GM12878 (cell line): Measurements from ENCODE around the gene AMOTL1. TPM values are rescaled to one million over a fixed set of nuclear protein-coding genes. Genes with fewer than 3 reads are reported as not detected.

Experiments
- ATAC-seq: fragments of 200-7000 bp; cut with Tn5 transposase; 3 replicates; pipeline ENCODE4 v1.9.1; 2020; ENCODE audit warnings: mild to moderate bottlenecking, moderate library complexity
- BruUV-seq: library from RNA; stranded (reverse); fragments of 400-500 nt; replicated peaks from 2 replicates; lab custom pipeline; 2021; lab: Mats Ljungman, UMichigan
- CTCF ChIA-PET: fragments of 300-600 bp; sonication (Branson Sonifier 250); formaldehyde crosslinking; extraction: SDS; loops from one replicate; lab custom pipeline; 2021; ENCODE audit warnings: inconsistent platforms; lab: Yijun Ruan, JAX
- POLR2A ChIA-PET: fragments of 350-600 bp; formaldehyde crosslinking; extraction: SDS; loops from one replicate; lab custom pipeline; 2021; ENCODE audit warnings: inconsistent platforms; lab: Charles Lee
- RAD21 ChIA-PET: fragments of 300-600 bp; sonication (Branson Sonifier 250); formaldehyde crosslinking; loops from one replicate; lab custom pipeline; 2023; ENCODE audit warnings: antibody characterized with exemption; ENCODE audit not compliant: unreplicated experiment; lab: Charles Lee
- SMC1A ChIA-PET: fragments of 300-600 bp; sonication (Branson Sonifier 250); formaldehyde crosslinking; loops from one replicate; lab custom pipeline; 2023; ENCODE audit not compliant: unreplicated experiment, uncharacterized antibody; lab: Charles Lee
- DNase-seq: peaks from one replicate; pipeline ENCODE4 v3.0.0-alpha.2; 2011; ENCODE audit warnings: low read depth, low spot score
- FAIRE-seq: peaks from 3 replicates; lab custom pipeline; 2011; peaks lifted over from hg19 to GRCh38; lab: Jason Lieb, UNC
- H2AFZ ChIP-seq: 2 replicates; pipeline ENCODE4 v1.6.0; 2011; ENCODE audit warnings: low read depth, low read length, control low read depth; ENCODE audit not compliant: control insufficient read depth
- H3K27ac ChIP-seq: 2 replicates; pipeline ENCODE4 v1.5.1; 2011; ENCODE audit warnings: control low read depth; ENCODE audit not compliant: control insufficient read depth, insufficient read depth
- H3K27me3 ChIP-seq, 2 experiments: replicated peaks in 1 of 2; 2 replicates each; pipeline versions ENCODE4 v1.6.0 to v1.6.1; 2011; ENCODE audit warnings: low read length in 1 of 2; ENCODE audit not compliant: control insufficient read depth in 2 of 2, insufficient read depth in 2 of 2
- H3K36me3 ChIP-seq, 2 experiments: 2 replicates each; pipeline ENCODE4 v1.5.1; 2011; ENCODE audit warnings: low read length in 1 of 2; ENCODE audit not compliant: control insufficient read depth in 2 of 2, insufficient read depth in 2 of 2
- H3K4me1 ChIP-seq: 2 replicates; pipeline ENCODE4 v1.6.1; 2011; ENCODE audit warnings: mild to moderate bottlenecking, low read length, moderate library complexity, mixed read lengths; ENCODE audit not compliant: control insufficient read depth, insufficient read depth
- H3K4me2 ChIP-seq: 2 replicates; pipeline ENCODE4 v1.6.0; 2011; ENCODE audit warnings: control low read depth; ENCODE audit not compliant: control insufficient read depth, insufficient read depth
- H3K4me3 ChIP-seq: fragments of 200-600 bp; sonication (generic); 2 replicates; pipeline ENCODE4 v1.5.1; 2016
- H3K79me2 ChIP-seq: 2 replicates; pipeline ENCODE4 v1.6.0; 2011; ENCODE audit warnings: low read length; ENCODE audit not compliant: control insufficient read depth, insufficient read depth
- H3K9ac ChIP-seq: 2 replicates; pipeline ENCODE4 v1.8.0; 2011; ENCODE audit warnings: low read length, control low read depth, mixed read lengths; ENCODE audit not compliant: control insufficient read depth, insufficient read depth
- H3K9me3 ChIP-seq: replicated peaks from 3 replicates; pipeline ENCODE4 v1.5.1; 2011; ENCODE audit warnings: mild to moderate bottlenecking, low read length; ENCODE audit not compliant: control insufficient read depth, insufficient read depth
- H4K20me1 ChIP-seq: 2 replicates; pipeline ENCODE4 v1.6.0; 2011; ENCODE audit not compliant: control insufficient read depth, insufficient read depth
- CBX5 ChIP-seq: sonication (generic); IDR thresholded peaks from 2 replicates; pipeline ENCODE4 v1.6.1; 2016; ENCODE audit warnings: low read depth, moderate library complexity, mild to moderate bottlenecking, inconsistent platforms
- EZH2 ChIP-seq: IDR thresholded peaks from 2 replicates; pipeline ENCODE4 v1.6.1; 2012; ENCODE audit warnings: low read depth, mild to moderate bottlenecking, control low read depth, inconsistent platforms, low read length, borderline replicate concordance; ENCODE audit not compliant: control insufficient read depth
- HCFC1 ChIP-seq: fragments of 150-350 bp; IDR thresholded peaks from 2 replicates; pipeline ENCODE4 v1.6.1; 2014; ENCODE audit warnings: low read length
- HDGF ChIP-seq: fragments of 450-650 bp; IDR thresholded peaks from 2 replicates; pipeline ENCODE4 v1.6.1; 2016; ENCODE audit warnings: antibody characterized with exemption
- MEF2B ChIP-seq: fragments of 450-650 bp; IDR thresholded peaks from 2 replicates; pipeline ENCODE4 v1.6.1; 2018; ENCODE audit warnings: mild to moderate bottlenecking, moderate library complexity; ENCODE audit not compliant: partially characterized antibody, poor library complexity, severe bottlenecking
- MYB ChIP-seq: fragments of 150-350 bp; IDR thresholded peaks from 2 replicates; pipeline ENCODE4 v1.6.1; 2014; ENCODE audit warnings: mild to moderate bottlenecking, low read depth, low read length, borderline replicate concordance
- NBN ChIP-seq: fragments of 450-650 bp; IDR thresholded peaks from 2 replicates; pipeline ENCODE4 v1.6.1; 2016
- NR2C2 ChIP-seq: IDR thresholded peaks from 2 replicates; pipeline ENCODE4 v1.6.1; 2011; ENCODE audit warnings: borderline replicate concordance, low read depth; ENCODE audit not compliant: control insufficient read depth, insufficient read length
- SMC3 ChIP-seq: IDR thresholded peaks from 2 replicates; pipeline ENCODE4 v1.6.1; 2011; ENCODE audit warnings: low read length, improper control_type of control experiment, borderline replicate concordance
- WGBS: methylation state at CpG from one replicate; pipeline ENCODE4 v1.1.6; 2016; ENCODE audit warnings: low lambda C conversion rate; ENCODE audit not compliant: insufficient replicate concordance, insufficient coverage; ENCODE audit errors: missing lambda C conversion rate; 5-methylcytosine and 5-hydroxymethylcytosine counted together
- in situ Hi-C: fragments of 300-500 bp; cut with MboI; formaldehyde crosslinking; loops from 9 replicates; pipeline ENCODE4 v1.14.3; 2018; ENCODE audit warnings: mixed read lengths
- intact Hi-C: fragments of 100-400 bp; cut with micrococcal nuclease; formaldehyde crosslinking; loops from one replicate; pipeline ENCODE4 v1.14.2; 2022; ENCODE audit not compliant: unreplicated experiment
- polyA plus RNA-seq, 11 experiments: library from polyadenylated mRNA; depleted of rRNA in 4 of 11; unstranded in 6 of 11; stranded (reverse) in 5 of 11; fragments of >200 nt; fragmentation: Nextera tagmentation in 4 of 11; fragmentation: Illumina TruSeq in 1 of 11; extraction: Ambion mirVana in 4 of 11; extraction: Trizol in 1 of 11; gene quantifications; 1 replicate in 1 of 11; 2 replicates in 10 of 11; pipeline versions ENCODE4 v1.2.1 to v1.2.3, GENCODE V29; 2011 to 2016; ENCODE audit warnings: inconsistent platforms in 2 of 11, missing spikeins in 2 of 11, low read depth in 1 of 11
- total RNA-seq, 4 experiments: library from RNA; depleted of rRNA in 3 of 4; stranded (reverse); fragments of >200 nt in 3 of 4; fragmentation: Illumina TruSeq in 1 of 4; extraction: Trizol in 1 of 4; gene quantifications; 2 replicates each; pipeline versions ENCODE4 v1.2.1 to v1.2.3, GENCODE V29; 2013 to 2021
- TF ChIP-seq, protein P1 (sequence below): fragments of 450-650 bp; IDR thresholded peaks from 2 replicates; pipeline ENCODE4 v1.6.1; 2017; ENCODE audit warnings: mild to moderate bottlenecking

The AMOTL1 gene
- total and polyA plus RNA-seq, 10 of the 15 experiments (the other 5 are each of a cell fraction or from before 2014, with no cell fraction given) = under 0.01 to 0.41 (median 0.01) TPM; not detected in 7

DNA sequence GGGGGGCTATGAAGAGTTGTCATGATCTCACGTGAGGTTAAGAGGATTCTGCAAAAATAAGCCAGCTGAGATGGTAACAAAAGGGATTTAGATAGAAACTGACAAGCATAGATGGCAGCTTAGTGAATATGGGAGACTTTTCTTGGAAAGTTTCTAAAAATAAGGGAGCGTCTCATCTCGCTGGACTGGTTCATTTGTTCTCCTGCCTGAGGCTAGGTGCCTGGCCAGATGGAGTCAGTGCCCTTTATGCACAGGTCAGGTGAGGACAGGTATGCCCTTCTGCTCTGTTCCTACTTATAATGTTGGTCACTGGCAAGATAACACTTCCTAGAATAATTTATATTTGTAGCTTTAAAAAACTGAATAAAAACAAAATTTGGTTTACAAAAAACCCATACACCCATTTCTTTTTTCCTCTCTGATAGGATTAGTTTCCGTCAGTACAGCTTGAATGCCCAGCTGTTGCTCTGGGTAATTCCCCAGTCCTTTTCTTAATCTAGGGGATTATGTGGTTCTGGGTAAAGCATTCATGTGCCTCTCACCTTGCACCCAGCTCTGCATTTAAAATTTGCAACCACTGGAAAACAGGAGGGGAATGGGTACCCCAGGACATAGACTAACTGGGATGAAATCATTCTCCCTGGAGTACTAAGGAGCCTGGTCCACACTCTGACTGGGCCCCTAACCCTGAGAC lies 90.0 kb downstream of the AMOTL1 start:
- no TSS peak for BruUV-seq
- ATAC-seq = no peak

More for the DNA sequence above, 90.0 kb downstream of the AMOTL1 start:
- H3K27ac ChIP-seq = no peak overlapping the region
- no peaks in the 10 kb centered on the region for H3K4me1 ChIP-seq
- no peak overlapping the region for H3K4me2 ChIP-seq
- intact Hi-C loops = no loop called here
- no peak overlapping the region for H3K9ac ChIP-seq
- no peaks in the 10 kb centered on the region for H3K9me3 ChIP-seq
- WGBS = 21% methylated on average over 4 of the region's 4 CpGs
- H4K20me1 ChIP-seq = no peaks in the 10 kb centered on the region
- CTCF ChIA-PET = interaction anchor here (1.1 to 1.5 kb wide), 4 partner anchors 9 to 39 kb away, joined by 3 to 6 read pairs (median 3); no protein-coding TSS in a partner anchor
- SMC1A ChIA-PET = interaction anchor here (0.6 to 2.4 kb wide), 5 partner anchors 11 to 1310 kb away, joined by 3 to 6 read pairs (median 3); no protein-coding TSS in a partner anchor
- no peak overlapping the region for H2AFZ ChIP-seq
- POLR2A ChIA-PET = interaction anchor here (1.3 kb wide), 1 partner anchor 9 kb away, joined by 3 read pairs; no protein-coding TSS in a partner anchor
- TF ChIP-seq SMC3 = no peak
- TF ChIP-seq, protein P1, sequence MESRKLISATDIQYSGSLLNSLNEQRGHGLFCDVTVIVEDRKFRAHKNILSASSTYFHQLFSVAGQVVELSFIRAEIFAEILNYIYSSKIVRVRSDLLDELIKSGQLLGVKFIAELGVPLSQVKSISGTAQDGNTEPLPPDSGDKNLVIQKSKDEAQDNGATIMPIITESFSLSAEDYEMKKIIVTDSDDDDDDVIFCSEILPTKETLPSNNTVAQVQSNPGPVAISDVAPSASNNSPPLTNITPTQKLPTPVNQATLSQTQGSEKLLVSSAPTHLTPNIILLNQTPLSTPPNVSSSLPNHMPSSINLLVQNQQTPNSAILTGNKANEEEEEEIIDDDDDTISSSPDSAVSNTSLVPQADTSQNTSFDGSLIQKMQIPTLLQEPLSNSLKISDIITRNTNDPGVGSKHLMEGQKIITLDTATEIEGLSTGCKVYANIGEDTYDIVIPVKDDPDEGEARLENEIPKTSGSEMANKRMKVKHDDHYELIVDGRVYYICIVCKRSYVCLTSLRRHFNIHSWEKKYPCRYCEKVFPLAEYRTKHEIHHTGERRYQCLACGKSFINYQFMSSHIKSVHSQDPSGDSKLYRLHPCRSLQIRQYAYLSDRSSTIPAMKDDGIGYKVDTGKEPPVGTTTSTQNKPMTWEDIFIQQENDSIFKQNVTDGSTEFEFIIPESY = no peak
- TF ChIP-seq MEF2B = no peak
- TF ChIP-seq EZH2 = no peak
- no peak for TF ChIP-seq CBX5
- TF ChIP-seq NR2C2 = no peak
- TF ChIP-seq HDGF = no peak
- no peak for TF ChIP-seq NBN
- TF ChIP-seq MYB = no peak
- no peak for TF ChIP-seq HCFC1
- TF ChIP-seq, all 136 proteins: peak for 0
- Histone ChIP-seq H3K27me3 (peaks cover 0 to 3% of the 10 kb centered on the region in 2 experiments; a peak in 2 of 4 replicates), H3K79me2 (no peaks in the 10 kb centered on the region), H3K36me3 (no peaks in the 10 kb centered on the region), H3K4me3 (no peak overlapping the region)
- RAD21 ChIA-PET = no interaction called here
- no peak for FAIRE-seq
- DNase-seq = no peak
- in situ Hi-C loops = no loop called here
